HT-29 (cell line): ENCODE results near the gene DNAJC22. TPM values are rescaled to one million over a fixed set of nuclear protein-coding genes. Genes with fewer than 3 reads are reported as not detected.
"Not testable (repeated sequence)": the region's sequence is repeated elsewhere in the genome, so short reads cannot be mapped to it uniquely, and the experiment has no call there.

Experiments
- DNase-seq: peaks from one replicate; pipeline ENCODE4 v3.0.0-alpha.2; 2015; ENCODE audit warnings: low spot score
- total RNA-seq: library from RNA; depleted of rRNA; stranded (reverse); fragments of >200 nt; shearing (Covaris generic); gene quantifications from 2 replicates; pipeline ENCODE4 v1.2.3, GENCODE V29; 2014

DNAJC22 gene
- total RNA-seq, 1 experiment from 2014 or later: 9.2 TPM

GRCh38 chr12:49331380-49332222, 15.1 kb upstream of the DNAJC22 start:
- peak; percentile 82 for DNase-seq

GRCh38 chr12:49332441-49332861, 14.2 kb upstream of the DNAJC22 start:
- DNase-seq: no peak

GRCh38 chr12:49332891-49333371, 13.8 kb upstream of the DNAJC22 start:
- DNase-seq: no peak

DNA sequence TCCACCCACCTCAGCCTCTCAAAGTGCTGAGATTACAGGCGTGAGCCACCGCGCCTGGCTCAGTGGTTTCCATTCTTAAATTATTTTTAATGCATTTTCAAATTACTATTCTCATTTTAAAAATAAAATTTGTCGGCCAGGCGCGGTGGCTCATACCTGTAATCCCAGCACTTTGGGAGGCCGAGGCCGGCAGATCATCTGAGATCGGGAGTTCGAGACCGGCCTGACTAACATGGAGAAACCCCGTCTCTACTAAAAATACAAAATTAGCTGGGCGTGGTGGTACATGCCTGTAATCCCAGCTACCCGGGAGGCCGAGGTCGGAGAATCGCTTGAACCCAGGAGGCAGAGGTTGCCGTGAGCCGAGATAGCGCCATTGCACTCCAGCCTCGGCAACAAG, 12.9 kb upstream of the DNAJC22 start:
- DNase-seq: not testable (repeated sequence)

GRCh38 chr12:49334226-49334625, 12.5 kb upstream of the DNAJC22 start:
- no peak for DNase-seq

- DNase-seq: no peak
Measured at GRCh38 chr12:49334681-49335080, 12.0 kb upstream of the DNAJC22 start.

- DNase-seq: no peak
Measured at GRCh38 chr12:49335118-49335954, 11.4 kb upstream of the DNAJC22 start.

- no peak for DNase-seq
Measured at GRCh38 chr12:49335955-49336644, 10.6 kb upstream of the DNAJC22 start.

GRCh38 chr12:49336645-49337584, 9.8 kb upstream of the DNAJC22 start, which contains the start of gene C1QL4:
C1QL4 (minus strand) TSS chr12:49337188; CDS start chr12:49336477, 711 bp downstream.
- peak; percentile 79 for DNase-seq

GRCh38 chr12:49338830-49339463, 7.7 kb upstream of the DNAJC22 start:
- no peak for DNase-seq

GRCh38 chr12:49339464-49339861, 7.2 kb upstream of the DNAJC22 start:
- no peak for DNase-seq

DNA sequence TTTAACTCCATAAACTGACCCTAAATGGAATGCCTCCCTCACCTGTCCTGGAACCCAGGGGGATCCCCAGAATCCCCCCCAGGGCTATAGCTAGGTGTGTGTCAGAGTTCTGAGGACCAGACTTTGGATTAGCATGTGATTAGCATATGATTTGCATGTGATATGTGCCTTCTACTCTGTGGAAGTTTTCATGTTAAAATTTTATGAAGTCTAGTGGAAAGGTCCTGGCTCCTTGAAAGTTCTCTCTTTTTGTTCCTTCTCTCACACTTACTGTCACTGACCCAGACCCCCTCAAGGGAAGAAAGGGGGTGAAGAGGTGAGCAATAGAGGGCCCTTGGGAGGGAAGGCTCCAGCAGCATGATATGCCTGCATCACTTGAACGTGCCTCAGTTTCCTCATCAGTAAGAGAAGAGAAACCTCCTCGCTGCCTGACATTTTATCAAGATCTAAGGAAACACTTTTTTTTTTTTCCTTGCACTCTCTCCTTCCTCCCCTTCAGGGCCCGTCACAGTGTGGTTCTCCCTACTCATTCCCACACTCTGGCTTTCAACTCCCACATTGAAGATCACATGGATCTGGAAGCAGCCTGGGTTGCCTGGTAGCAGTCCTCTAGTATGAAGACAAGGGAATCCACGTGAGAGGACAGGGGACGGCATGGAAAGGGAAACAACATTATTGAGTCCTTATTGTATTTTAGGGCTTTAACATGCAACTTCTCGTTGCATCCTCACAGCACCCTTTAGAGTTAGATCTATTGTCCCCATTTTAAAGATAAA, 6.4 kb upstream of the DNAJC22 start:
- DNase-seq: no peak

DNA sequence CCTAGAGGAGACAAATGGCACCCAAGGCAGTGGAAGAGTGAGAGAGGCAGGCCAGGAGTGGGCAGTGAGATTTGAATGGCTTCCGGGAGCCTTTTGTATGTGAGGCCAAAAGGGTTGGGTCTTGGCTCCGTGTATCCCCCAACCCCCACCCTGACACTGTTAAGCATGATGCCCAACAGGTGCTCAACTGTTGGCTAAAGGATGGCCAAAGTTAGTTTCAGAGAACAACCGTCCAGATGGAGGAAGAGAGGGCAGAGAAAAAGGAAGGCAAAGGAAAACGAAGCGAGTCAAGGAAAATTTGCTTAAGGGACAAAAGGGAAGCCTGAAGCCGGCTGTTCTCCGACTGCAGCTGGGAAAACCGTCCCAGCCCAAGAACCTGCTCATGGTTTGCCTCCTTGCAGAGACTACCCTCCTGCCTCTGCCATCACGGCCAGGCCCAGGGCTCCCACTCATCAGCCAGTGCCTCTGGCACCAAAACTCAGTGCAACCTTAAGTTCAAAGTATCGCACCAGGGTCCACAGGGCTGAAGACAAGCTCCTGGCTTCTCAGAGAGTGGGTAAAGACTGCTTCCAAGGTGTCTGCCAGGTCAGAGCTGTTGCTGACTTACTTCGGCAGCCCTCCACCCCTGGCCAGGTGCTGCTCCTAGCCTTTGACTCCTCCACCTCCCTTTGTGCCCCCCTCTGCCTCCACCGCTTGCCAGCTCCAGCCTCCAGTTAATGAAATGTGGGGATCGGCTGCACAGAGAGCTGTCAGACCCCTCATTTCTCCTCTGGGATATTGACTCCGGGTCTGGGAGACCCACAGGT, 5.5 kb upstream of the DNAJC22 start:
- no peak for DNase-seq

DNA sequence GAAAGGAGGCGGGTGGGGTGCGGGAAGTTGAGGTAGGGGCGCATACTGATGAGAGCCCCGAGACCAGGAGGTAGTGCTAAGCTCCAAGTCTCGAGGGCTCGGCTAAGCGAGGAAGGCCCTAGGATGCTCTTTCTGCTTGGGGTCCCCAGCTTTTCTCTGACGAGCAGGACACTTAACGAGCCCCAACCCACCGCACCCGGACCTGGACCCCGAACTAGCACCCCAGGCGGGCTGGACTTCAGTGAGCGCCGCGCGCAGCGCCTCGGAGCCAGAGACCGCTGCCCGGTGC, 5.0 kb upstream of the DNAJC22 start:
- DNase-seq: no peak

GRCh38 chr12:49342066-49342913, 4.4 kb upstream of the DNAJC22 start:
- peak; percentile 81 for DNase-seq

GRCh38 chr12:49342914-49343731, 3.6 kb upstream of the DNAJC22 start:
- DNase-seq: no peak
